HG03097 (cell line): ENCODE data around the gene NHSL1.

ENCODE experiments used
- ATAC-seq: cut with Tn5 transposase; IDR thresholded peaks from one replicate; pipeline ENCODE4 v1.9.1; 2021; ENCODE audit not compliant: unreplicated experiment, low FRiP score

The NHSL1 gene

GRCh38 chr6:138500045-138500665 lies 861 bp upstream of the NHSL1 start:
- no peak for ATAC-seq

- no peak for ATAC-seq
These were observed 528 bp downstream of the NHSL1 start for GRCh38 chr6:138498629-138499302.

- ATAC-seq: no peak
These were observed 2.0 kb downstream of the NHSL1 start for GRCh38 chr6:138497286-138497685.

- ATAC-seq: no peak
These were observed 5.0 kb downstream of the NHSL1 start for GRCh38 chr6:138494312-138494711.

GRCh38 chr6:138493413-138493812 lies 5.9 kb downstream of the NHSL1 start:
- ATAC-seq: no peak

GRCh38 chr6:138492871-138493270 lies 6.4 kb downstream of the NHSL1 start:
- ATAC-seq: no peak

GRCh38 chr6:138492113-138492512 lies 7.2 kb downstream of the NHSL1 start:
- ATAC-seq: no peak

GRCh38 chr6:138491017-138491416 lies 8.3 kb downstream of the NHSL1 start:
- ATAC-seq: no peak

- no peak for ATAC-seq
These were observed 9.4 kb downstream of the NHSL1 start for GRCh38 chr6:138489846-138490245.

- ATAC-seq: no peak
These were observed 12.1 kb downstream of the NHSL1 start for GRCh38 chr6:138487102-138487604.

GRCh38 chr6:138486249-138487101 lies 12.8 kb downstream of the NHSL1 start:
- no peak for ATAC-seq

GRCh38 chr6:138485586-138486248 lies 13.6 kb downstream of the NHSL1 start:
- no peak for ATAC-seq

GRCh38 chr6:138485005-138485545 lies 14.2 kb downstream of the NHSL1 start:
- no peak for ATAC-seq

- ATAC-seq: no peak
These were observed 15.1 kb downstream of the NHSL1 start for GRCh38 chr6:138484018-138484731.

- ATAC-seq: no peak
These were observed 16.5 kb downstream of the NHSL1 start for GRCh38 chr6:138482816-138483215.

GRCh38 chr6:138480279-138480949 lies 18.9 kb downstream of the NHSL1 start:
- no peak for ATAC-seq

- no peak for ATAC-seq
These were observed 21.3 kb downstream of the NHSL1 start for GRCh38 chr6:138477913-138478539.

- no peak for ATAC-seq
These were observed 23.2 kb downstream of the NHSL1 start for GRCh38 chr6:138476116-138476515.

- ATAC-seq: no peak
These were observed 26.1 kb downstream of the NHSL1 start for GRCh38 chr6:138473144-138473543.
